Ramos (cell line): Measurements from ENCODE around the gene GLI3.
"Not testable (repeated sequence)": the region's sequence is repeated elsewhere in the genome, so short reads cannot be mapped to it uniquely, and the experiment has no call there.

Experiments
- in situ Hi-C: fragments of 300-500 bp; cut with MboI; formaldehyde crosslinking; loops from one replicate; pipeline ENCODE4 v1.14.3; 2022; ENCODE audit warnings: low sequenced_read_pairs; ENCODE audit not compliant: unreplicated experiment

Gene GLI3

GRCh38 chr7:42217053-42217452 is 20.0 kb downstream of the GLI3 start:
- in situ Hi-C loops = no loop called here

GRCh38 chr7:42214060-42214679 is 22.8 kb downstream of the GLI3 start:
- in situ Hi-C loops = no loop called here

- in situ Hi-C loops = no loop called here
These were observed 23.9 kb downstream of the GLI3 start for GRCh38 chr7:42213093-42213492.

GRCh38 chr7:42212541-42213090 is 24.4 kb downstream of the GLI3 start:
- in situ Hi-C loops = no loop called here

GRCh38 chr7:42211938-42212337 is 25.1 kb downstream of the GLI3 start:
- in situ Hi-C loops = no loop called here

GRCh38 chr7:42210779-42211178 is 26.2 kb downstream of the GLI3 start:
- in situ Hi-C loops = no loop called here

GRCh38 chr7:42210333-42210732 is 26.7 kb downstream of the GLI3 start:
- in situ Hi-C loops = no loop called here

GRCh38 chr7:42209085-42209484 is 27.9 kb downstream of the GLI3 start:
- in situ Hi-C loops = not testable (repeated sequence)

- in situ Hi-C loops = no loop called here
These were observed 28.4 kb downstream of the GLI3 start for GRCh38 chr7:42208572-42208971.

GRCh38 chr7:42207420-42207819 is 29.6 kb downstream of the GLI3 start:
- in situ Hi-C loops = no loop called here

- in situ Hi-C loops = no loop called here
These were observed 33.7 kb downstream of the GLI3 start for GRCh38 chr7:42203336-42203735.

- in situ Hi-C loops = no loop called here
These were observed 34.4 kb downstream of the GLI3 start for GRCh38 chr7:42202601-42203000.

GRCh38 chr7:42198974-42199668 is 37.9 kb downstream of the GLI3 start:
- in situ Hi-C loops = no loop called here

GRCh38 chr7:42198296-42198695 is 38.7 kb downstream of the GLI3 start:
- in situ Hi-C loops = no loop called here

GRCh38 chr7:42197451-42197850 is 39.6 kb downstream of the GLI3 start:
- in situ Hi-C loops = no loop called here

- in situ Hi-C loops = no loop called here
These were observed 42.8 kb downstream of the GLI3 start for GRCh38 chr7:42194238-42194637.

- in situ Hi-C loops = no loop called here
These were observed 43.4 kb downstream of the GLI3 start for GRCh38 chr7:42193471-42194129.

GRCh38 chr7:42192851-42193461 is 44.1 kb downstream of the GLI3 start:
- in situ Hi-C loops = no loop called here

GRCh38 chr7:42192066-42192465 is 44.9 kb downstream of the GLI3 start:
- in situ Hi-C loops = no loop called here

GRCh38 chr7:42189535-42189934 is 47.5 kb downstream of the GLI3 start:
- in situ Hi-C loops = no loop called here

GRCh38 chr7:42186151-42186550 is 50.9 kb downstream of the GLI3 start:
- in situ Hi-C loops = no loop called here
